HG02763 (cell line): ENCODE data around the gene GBP5.
A peak's percentile ranks its signal among the peaks of the same experiment; 100 is the strongest.

Experiments used
- ATAC-seq: cut with Tn5 transposase; IDR thresholded peaks from one replicate; pipeline ENCODE4 v1.9.1; 2021; ENCODE audit warnings: mild to moderate bottlenecking, moderate library complexity; ENCODE audit not compliant: unreplicated experiment

GBP5 gene, protein sequence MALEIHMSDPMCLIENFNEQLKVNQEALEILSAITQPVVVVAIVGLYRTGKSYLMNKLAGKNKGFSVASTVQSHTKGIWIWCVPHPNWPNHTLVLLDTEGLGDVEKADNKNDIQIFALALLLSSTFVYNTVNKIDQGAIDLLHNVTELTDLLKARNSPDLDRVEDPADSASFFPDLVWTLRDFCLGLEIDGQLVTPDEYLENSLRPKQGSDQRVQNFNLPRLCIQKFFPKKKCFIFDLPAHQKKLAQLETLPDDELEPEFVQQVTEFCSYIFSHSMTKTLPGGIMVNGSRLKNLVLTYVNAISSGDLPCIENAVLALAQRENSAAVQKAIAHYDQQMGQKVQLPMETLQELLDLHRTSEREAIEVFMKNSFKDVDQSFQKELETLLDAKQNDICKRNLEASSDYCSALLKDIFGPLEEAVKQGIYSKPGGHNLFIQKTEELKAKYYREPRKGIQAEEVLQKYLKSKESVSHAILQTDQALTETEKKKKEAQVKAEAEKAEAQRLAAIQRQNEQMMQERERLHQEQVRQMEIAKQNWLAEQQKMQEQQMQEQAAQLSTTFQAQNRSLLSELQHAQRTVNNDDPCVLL

DNA sequence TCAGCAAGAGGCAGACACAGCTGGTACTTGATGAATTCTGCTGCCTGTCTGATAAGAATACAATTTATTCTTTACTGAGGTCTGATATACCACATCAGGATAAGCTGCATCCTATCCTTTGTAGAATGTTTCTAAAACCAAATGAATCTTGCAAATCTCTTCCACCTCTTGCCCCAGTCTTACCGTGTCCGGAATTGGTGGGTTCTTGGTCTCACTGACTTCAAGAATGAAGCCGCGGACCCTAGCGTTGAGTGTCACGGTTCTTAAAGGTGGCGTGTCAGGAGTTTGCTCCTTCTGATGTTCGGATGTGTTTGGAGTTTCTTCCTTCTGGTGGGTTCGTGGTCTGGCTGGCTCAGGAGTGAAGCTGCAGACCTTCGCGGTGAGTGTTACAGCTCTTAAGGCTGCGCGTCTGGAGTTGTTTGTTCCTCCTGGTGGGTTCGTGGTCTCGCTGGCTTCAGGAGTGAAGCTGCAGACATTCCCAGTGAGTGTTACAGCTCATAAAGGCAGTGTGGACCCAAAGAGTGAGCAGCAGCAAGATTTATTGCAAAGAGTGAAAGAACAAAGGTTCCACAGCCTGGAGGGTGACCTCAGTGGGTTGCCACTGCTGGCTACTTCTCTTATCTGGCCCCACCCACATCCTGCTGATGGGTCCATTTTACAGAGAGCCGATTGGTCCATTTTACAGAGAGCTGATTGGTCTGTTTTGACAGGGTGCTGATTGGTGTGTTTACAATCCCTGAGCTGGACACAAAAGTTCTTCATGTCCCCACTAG lies at the start of gene GBP5:
GBP5 (minus strand) TSS at position 592 of the 773 bp plus-strand sequence. CDS start 3,305 bp downstream, outside the sequence.
- peak; percentile 79 for ATAC-seq

DNA sequence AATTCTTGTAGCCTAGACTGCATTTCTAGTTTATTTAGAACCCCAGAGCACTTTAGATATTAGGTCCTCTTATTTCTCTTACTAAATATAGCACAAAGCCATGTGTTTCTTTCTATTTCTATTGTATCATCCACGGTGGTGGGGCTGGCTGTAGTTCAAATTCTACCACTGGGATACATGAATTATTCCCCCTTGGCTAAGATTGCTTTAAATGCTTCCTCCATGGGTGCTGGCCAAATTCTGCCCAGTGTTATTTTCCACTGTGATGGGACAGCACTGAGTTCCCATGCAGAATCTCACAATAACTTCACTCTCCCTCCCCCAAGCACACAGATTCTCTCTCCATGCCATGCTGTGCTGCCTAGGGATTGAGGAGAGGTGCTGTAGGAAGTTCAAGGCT lies 49.7 kb upstream of the GBP5 start:
- ATAC-seq = no peak

DNA sequence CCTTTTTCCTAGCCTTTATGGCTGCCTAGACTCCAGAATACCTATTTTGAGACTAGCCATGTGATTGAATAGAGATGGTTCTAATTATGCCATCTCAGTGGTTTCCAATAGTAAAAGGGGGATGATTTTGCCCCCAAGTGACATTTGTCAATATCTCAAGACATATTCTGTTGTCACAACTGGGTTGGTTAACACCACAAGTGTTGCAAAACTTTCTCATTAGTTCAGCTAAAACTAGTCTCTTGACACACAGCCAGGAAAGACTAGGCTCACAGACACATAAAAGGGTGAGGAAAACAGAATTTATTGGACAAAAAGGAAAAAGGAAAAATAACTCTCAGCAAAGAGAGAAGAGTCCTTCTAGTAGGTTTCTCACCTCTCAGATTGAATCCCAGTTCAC lies 39.9 kb upstream of the GBP5 start:
- ATAC-seq = no peak

DNA sequence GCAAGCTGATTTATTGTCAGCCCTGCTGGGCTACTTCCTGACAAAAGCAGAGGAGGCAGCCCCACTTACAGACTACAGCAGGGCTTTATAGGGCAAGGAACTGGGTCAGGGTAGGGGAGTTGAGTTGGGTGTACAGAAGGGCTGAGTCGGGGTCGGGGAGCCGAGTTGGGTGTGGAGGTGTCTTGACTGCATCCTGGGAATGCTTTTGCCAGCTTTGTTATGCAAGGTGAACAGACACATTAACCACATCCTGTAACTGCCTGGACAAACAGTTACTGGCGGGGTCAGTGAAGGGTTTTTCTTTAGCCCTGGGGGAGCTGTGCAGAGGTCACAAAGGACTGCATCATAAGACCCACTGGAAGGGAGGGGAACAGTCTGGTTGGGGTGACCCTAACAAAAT lies 39.1 kb upstream of the GBP5 start:
- no peak for ATAC-seq

DNA sequence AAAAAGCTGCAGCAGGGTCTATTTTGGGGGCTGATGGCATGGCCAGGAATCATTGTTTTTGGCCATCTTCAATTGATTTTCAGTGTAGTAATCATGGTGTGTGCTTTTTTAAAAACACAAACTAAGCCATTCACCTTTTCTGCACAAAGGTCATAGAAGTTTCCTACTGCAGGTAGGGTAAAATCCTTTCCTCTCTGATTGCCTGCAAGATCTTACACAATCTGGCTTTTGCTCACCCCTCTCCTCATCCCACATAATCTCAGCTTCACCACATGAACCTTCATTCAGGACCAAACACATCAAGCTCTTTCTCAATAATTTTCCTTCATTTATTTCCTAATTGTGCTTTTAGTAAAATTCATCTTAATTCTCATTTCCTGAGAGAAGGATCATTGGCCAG lies 38.3 kb upstream of the GBP5 start:
- no peak for ATAC-seq

DNA sequence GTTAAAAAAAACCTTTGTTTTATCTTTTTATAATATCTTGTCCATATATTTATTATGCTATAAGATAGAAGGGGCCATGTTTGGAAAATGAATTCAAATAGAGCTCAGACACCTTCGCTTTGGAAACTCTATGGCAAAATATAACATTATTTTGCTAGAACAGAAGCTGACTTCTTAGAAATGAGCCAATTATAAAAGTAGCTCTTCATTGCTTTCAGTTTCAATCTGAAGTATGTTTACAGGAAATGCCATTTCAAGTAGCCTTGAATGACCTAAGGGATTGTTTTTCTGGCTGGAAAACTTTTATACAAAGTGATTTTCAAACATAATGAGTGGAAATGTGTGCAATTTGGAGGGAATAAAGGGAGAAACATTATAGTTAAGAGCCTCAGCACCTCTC lies 37.8 kb upstream of the GBP5 start:
- ATAC-seq = peak; percentile 78

DNA sequence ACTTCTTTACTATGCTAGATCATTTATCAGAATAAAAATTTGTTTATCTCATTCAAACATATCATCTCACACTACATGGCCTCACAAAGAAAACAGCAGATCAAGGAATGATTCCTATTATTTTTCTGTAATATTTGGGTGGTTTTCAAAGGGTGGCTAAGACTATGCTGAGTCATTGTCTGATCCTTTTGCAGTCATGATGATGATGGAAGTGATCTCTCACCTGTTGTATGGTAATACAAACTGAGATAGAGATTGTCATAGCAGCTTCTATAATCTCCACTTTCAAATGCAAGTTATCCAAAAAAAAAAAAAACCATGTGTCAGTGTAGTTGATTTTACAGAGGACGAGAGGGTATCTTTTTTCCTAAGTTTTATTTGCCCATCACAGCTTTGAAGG lies 37.2 kb upstream of the GBP5 start:
- no peak for ATAC-seq

DNA sequence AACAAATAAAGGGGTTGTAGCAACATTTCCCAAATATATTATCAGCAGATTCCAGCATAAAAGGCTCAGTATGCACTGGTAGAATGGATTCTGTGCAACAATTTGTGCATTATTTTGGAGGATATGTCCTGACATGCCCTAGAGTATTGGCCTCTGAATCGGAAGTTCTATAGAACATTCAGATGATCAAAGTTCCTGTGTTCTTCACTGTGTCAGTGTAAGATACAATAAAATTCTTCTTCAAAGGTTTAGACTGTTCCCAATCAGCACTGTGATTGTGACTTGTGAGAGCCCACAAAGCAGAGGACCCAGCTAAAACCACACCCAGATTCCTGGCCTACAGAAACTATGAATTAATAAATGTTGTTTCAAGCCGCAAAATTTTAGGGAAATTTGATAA lies 33.6 kb upstream of the GBP5 start:
- no peak for ATAC-seq

DNA sequence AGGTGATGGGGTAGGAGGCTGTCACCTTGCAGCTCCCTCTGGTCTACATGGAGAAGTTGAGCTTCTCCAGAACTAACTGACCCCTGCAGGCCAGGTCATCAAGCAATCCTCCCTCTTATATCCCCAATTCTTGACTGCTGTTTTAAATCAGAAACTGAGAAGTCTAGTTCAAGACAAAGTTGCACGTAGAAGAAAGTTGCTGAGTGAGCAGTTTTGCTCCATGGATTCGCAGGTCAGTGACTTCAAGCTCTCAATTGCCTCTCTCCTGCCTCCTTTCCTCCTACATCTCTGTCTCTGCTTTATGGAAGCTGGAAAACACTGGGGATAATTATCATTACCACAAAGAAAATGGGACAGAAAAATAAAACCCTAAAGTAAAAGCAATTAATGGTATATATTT lies 32.8 kb upstream of the GBP5 start:
- no peak for ATAC-seq

DNA sequence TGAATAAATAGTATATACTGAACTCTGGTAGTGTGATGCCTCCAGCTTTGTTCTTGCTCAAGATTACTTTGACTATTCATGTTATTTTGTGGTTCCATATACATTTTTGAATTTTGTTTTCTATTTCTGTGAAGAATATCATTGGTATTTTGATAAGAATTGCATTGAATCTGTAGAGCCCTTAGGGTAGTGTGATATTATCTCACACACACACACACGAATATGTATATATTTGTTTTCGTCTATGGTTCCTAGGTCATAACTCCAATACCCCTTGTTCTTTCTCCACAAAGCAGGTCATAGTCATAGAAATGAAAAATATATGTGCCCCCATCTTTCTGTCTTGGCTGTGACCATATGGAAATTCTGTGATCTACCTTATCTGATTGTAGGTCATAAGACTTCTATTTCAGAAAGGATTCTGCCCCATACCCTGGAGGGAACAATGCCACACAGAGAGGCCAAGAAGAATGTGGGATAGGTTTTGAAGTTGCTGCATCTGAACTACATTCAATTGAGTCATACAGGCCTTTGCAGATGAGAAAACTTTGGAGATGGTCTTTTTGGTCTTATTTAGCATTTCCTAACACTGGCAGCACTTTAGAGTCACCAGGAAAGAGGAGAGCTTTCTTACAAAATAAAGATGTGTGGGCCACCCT lies 32.0 kb upstream of the GBP5 start:
- ATAC-seq = no peak

DNA sequence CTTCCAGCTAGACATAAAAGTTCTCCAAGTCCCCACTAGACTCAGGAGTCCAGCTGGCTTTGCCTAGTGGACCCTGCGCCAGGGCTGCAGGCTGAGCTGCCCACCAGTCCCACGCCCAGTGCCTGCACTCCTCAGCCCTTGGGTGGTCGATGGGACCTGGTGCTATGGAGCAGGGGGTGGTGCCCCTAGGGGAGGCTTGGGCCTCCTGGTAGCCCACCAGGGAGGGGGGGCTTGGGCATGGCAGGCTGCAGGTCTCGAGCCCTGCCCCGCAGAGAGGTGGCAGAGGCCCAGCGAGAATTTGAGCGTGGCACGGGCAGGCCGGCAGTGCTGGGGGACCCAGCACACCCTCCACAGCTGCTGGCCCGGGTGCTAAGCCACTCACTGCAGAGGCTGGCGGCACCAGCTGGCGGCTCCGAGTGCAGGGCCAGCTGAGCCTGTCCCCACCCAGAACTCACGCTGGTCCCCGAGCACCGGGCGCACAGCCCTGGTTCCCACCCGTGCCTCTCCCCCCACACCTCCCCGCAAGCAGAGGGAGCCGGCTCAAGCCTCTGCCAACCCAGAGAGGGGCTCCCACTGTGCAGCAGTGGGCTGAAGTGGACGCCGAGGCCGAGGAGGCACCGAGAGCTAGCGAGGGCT lies 30.2 kb upstream of the GBP5 start:
- no peak for ATAC-seq

DNA sequence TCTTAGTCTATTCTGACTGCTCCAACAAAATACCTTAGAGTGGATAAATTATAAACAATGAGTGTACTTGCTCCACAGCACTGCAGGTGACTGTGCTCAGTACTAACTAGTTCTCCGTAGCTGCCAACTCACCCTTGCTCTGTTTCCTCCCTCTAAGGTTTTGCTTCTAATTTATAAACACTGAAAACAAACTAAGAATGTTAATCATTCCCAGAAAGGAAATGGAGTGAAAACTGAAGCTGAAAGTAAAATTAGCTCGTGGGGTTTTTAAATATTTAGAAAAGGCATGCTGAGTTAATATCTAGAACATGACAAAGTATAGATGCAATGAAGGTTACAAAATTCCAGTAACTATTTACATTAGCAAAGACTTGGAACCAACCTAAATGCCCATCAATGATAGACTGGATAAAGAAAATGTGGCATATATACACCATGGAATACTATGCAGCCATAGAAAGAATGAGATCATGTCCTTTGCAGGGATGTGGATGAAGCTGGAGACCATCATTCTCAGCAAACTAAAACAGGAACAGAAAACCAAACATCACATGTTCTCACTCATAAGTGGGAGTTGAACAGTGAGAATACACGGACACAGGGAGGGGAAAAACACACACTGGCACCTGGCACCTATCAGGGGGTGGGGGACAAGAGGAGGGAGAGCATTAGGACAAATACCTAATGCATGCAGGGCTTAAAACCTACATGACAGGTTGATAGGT lies 27.2 kb upstream of the GBP5 start:
- ATAC-seq = peak; percentile 87

DNA sequence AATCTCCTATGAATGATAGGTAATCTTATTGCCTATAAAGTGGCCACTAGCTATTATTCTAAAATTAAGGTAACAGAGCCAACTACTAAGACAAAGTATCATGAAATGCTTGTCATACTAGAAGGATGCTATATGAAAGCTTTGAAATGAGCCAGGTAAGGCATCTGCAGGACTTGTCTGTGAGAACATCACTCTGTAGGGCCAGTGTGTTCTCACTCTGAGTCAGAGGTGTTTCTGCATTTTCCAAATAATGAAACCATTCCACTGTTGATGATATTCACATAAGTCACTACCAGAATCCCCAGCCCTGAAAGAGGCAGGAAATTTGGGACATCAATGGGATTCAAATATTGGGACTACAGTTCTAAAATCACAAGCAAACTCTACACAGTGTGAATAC lies 25.8 kb upstream of the GBP5 start:
- ATAC-seq = no peak

DNA sequence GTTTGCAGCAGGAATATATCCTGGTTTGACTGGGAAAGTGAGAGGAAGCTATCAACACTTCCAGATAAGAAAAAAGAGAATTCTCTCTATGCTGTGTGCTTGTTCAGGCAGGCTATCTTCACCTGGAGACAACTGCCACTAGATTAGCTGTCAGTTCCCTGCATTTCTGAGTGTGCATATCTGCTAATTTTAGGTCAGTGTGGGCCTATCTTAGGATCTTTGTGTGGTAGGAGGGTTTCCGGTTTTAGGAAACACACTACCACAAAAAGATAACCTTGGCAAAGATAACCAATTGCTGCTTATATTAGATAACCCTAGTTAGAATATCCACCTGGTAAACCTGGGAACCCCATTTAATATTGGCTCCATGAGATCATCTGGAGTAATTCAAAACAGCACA lies 22.5 kb upstream of the GBP5 start:
- no peak for ATAC-seq

DNA sequence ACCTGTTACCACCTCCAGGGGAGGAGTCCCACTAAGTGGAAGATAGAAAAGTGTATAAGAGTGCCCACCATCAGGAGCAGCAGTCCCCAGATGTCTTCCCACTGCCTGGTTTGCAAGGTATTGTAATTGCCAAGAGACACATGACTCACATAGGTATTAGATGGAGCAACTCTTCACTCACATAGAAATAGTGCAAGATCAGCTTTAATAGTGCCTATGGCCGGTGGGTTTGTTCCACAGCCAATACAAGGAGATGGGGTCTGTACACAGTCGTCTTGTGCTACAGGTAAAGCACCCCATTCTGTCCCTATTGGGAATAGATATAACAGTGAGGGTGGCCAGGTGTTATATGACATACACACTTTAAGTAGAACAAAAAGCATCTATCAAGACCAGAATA lies 18.6 kb upstream of the GBP5 start:
- no peak for ATAC-seq

DNA sequence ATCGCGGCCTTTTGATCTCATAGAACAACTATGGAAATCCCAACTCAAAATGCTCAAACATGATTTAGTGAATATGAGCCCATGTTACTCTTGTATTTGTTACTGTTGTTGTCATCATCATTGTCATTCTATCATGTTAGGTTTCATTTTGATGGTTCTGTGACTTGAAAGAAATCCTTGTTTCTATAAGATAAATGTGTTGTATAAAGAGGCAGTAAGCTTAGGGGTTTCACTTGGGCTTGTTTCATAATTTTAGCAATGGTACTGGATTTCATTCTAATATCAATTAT lies 15.3 kb upstream of the GBP5 start:
- no peak for ATAC-seq

DNA sequence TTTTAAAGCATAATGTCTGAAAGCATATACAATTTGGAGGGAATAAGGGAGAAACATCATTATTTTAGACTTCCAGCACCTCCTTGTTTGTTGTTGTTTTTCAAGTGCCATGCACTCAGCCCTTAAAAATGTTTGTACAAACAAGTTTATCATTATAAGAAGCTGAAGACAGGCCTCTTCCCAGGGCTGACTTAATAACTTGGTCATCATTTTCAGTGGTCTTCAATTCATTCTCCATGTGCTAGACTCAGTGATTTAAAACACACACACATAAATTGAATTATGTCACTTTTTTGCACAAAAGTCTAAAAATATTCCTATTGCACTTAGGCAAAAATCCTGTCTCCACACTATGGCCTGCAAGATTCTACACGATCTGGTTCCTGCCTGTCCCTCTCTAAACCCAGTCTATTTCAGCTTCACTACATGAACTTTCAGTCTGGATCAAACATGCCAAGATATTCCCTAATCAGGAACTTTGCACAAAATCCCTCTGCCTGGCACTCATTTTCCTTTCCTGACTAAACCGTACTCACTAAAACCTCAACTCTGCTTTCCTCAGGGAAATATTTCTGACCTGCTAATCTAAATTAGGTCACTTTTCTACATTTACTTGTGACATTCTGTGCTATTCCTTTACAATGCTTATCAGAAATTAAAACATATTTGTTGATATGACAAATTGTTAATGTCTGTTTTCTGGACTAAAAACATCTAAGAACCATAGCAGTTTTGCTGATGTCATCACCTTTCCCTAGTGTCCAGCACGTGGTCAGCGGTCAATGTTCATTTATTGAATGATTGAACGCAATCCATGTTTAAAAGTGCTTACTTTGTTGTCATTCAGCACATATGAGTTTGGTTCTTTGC lies 14.8 kb upstream of the GBP5 start:
- ATAC-seq = peak; percentile 30

DNA sequence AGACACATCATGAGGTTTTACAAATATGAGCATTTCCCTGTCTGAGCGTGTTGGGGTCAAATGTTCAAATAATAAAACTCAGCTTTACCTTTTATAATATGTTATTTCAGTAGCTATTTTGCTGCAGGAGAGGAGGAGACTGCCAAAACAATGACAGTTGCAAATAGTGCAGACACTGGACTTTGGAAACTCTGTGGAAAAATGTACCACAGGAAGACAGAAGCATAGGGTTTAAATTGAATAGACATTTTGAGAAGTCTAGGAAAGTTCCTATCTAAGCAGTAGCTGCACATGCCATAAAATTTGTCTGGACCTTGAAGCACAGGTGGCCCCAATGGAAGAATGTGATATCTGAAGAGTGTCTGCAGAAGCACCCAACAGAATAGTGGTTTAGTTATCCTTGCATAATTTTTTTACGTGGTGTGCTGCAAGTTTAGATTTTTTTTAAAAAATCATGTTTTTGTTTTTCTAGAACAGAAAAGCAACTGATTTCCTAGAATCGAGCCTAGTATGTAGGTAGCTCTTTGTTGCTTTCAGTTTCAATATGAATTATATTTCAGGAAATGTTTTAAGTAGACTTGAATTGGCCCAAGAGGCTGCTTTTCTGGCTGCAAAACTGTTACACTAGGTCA lies 14.0 kb upstream of the GBP5 start:
- peak; percentile 82 for ATAC-seq

DNA sequence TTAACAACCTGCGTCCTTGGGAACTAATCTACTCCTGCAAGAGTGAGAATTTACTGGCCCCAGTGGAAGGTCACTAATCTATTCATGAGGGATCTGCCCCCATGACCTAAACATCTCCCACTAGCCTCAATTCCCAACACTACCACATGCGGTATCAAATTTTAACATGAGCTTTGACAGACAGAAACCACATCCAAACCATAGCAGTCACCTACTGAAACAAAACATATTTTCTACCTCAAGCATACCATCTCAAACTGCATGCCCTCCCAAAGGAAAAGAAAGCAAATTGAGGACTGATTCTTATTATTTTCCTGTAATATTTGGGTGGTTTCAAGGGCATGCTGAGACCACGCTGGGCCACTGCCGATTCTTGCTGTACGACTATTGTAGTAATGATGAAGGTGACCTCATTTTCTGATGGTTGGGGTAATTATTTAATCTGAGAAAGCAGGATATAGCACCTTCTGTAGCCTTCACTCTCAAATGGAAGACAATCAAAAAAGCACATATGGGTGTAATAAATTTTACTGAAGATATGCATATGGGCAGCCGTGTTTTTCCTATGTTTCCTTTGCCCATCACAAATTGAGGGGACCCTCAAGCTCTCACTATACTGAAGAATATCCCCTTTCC lies 13.2 kb upstream of the GBP5 start:
- no peak for ATAC-seq
